AG04449 (cell line): ENCODE results near the gene SMOC1.

Source experiments
- CTCF ChIA-PET: fragments of 350-600 bp; formaldehyde crosslinking; extraction: SDS; loops from one replicate; lab custom pipeline; 2021; ENCODE audit warnings: antibody characterized with exemption; lab: Yijun Ruan, JAX
- POLR2A ChIA-PET: fragments of 400-600, 350-600 bp; formaldehyde crosslinking; extraction: SDS; loops from one replicate; lab custom pipeline; 2020; ENCODE audit warnings: antibody characterized with exemption, inconsistent platforms; lab: Yijun Ruan, JAX
- DNase-seq: peaks from one replicate; pipeline ENCODE4 v3.0.0-alpha.2; 2010; ENCODE audit warnings: low read depth, low spot score
- H3K4me3 ChIP-seq: 2 replicates; pipeline ENCODE4 v1.5.1; 2011; ENCODE audit warnings: low read depth, mild to moderate bottlenecking, control low read depth, low read length
- TF ChIP-seq, protein P1 (sequence below): IDR thresholded peaks from one replicate; pipeline ENCODE4 v1.5.1; 2011; ENCODE audit warnings: mild to moderate bottlenecking, moderate library complexity, low read length, control low read depth, inconsistent platforms; ENCODE audit not compliant: insufficient read depth; ENCODE audit errors: missing control alignments

The SMOC1 gene

DNA sequence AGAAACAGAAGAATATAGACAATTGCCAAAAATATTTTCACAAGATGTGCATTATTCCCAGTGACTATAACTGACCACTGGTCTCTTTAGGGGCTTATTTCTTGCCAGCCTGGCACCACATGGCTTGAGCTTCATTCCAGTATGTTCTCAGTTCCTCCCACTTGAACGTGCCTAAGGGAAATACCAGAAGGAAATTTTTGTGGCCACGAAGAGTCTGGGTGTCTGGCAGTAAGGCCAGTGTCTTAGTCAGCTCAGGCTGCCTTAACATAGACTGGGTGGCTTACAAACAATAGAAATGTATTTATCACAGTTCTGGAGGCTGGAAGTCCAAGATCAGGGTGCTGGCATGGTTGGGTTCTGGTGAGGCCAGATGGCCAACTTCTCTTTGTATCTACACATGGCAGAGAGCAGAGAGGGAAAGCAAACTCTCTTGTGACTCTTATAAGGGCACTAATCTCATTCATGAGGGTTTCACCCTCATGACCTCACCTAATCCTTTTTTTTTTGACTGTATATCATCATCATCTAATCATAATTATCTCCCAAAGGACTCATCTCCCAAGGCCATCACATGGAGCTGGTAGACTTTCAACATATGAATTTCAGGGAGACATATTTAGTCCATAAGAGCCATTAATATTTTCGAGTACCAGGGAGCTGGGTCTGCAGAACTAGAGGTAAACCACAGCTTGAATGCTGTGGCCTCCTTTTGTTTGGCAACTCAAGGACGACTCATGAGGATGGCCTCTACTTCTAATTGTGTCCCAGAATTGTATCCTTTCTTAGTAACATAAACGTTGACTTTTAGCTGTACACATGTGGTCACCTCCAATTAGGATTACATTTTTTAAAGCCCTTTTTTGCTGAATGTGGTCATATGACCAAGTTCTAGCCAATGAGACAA lies 5.1 kb upstream of the SMOC1 start:
- POLR2A ChIA-PET, result no interaction called here
- CTCF ChIA-PET, result no interaction called here
- no peak overlapping the region for H3K4me3 ChIP-seq
- peak; percentile 16 for DNase-seq
- TF ChIP-seq, protein P1, sequence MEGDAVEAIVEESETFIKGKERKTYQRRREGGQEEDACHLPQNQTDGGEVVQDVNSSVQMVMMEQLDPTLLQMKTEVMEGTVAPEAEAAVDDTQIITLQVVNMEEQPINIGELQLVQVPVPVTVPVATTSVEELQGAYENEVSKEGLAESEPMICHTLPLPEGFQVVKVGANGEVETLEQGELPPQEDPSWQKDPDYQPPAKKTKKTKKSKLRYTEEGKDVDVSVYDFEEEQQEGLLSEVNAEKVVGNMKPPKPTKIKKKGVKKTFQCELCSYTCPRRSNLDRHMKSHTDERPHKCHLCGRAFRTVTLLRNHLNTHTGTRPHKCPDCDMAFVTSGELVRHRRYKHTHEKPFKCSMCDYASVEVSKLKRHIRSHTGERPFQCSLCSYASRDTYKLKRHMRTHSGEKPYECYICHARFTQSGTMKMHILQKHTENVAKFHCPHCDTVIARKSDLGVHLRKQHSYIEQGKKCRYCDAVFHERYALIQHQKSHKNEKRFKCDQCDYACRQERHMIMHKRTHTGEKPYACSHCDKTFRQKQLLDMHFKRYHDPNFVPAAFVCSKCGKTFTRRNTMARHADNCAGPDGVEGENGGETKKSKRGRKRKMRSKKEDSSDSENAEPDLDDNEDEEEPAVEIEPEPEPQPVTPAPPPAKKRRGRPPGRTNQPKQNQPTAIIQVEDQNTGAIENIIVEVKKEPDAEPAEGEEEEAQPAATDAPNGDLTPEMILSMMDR, result no peak

DNA sequence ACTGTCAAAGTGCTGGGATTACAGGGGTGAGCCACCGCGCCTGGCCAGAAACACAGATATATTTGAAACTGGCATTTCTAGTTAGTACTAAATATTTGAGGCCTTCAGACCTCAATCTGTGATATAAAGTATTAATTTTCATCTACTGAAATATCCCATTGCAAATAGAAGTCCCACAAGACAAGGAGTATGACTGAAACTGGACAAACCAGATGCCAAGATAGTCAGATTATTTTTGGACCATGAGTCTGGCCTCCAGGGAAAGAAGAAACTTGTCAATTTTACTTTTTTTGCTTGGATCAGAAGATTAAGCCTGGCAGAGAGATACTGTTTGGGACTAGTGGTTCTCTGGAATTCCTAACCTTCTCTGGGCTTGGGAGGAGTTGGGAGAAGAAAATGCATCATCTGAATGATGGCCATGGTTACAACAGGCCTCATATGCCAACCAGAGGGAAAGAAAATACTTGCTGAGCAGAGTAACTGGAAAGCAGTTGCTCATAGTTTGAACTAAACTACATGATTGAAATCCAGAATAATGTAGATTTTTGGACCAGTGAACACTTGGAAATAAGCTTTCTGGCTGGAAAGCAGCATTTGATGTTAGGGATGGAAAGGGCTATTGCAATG lies 2.9 kb upstream of the SMOC1 start:
- POLR2A ChIA-PET, result no interaction called here
- CTCF ChIA-PET, result interaction anchor here (2.2 kb wide), 1 partner anchor 152 kb away, joined by 7 read pairs; no protein-coding TSS in a partner anchor
- no peak for DNase-seq
- no peak overlapping the region for H3K4me3 ChIP-seq
- TF ChIP-seq, protein P1, result no peak

DNA sequence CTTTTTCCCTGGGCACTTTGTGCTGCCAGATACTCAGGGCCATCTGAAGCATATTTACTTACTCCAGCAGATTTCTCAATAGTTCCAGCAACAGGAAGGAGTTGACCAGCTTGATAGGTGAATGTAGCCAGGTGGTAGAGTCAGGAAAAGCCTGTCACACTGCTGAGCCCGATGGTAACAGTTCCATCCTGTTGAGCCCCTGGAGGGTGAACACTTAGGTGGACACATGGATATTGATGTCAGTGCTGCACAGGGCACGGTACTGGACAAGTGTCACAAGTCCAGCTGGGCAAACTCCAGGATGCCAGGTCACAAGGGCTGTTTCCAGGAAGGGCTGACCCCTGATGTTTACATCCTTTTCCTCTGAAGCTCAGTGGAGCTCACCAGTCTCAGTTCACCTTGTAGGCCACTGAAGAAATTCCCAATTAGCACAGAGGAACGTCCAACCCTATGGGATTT lies 2.3 kb upstream of the SMOC1 start:
- no peak for DNase-seq
- POLR2A ChIA-PET, result no interaction called here
- CTCF ChIA-PET, result interaction anchor here (2.2 kb wide), 1 partner anchor 151 kb away, joined by 7 read pairs; no protein-coding TSS in a partner anchor
- TF ChIP-seq, protein P1, result no peak
- H3K4me3 ChIP-seq, result no peak overlapping the region

DNA sequence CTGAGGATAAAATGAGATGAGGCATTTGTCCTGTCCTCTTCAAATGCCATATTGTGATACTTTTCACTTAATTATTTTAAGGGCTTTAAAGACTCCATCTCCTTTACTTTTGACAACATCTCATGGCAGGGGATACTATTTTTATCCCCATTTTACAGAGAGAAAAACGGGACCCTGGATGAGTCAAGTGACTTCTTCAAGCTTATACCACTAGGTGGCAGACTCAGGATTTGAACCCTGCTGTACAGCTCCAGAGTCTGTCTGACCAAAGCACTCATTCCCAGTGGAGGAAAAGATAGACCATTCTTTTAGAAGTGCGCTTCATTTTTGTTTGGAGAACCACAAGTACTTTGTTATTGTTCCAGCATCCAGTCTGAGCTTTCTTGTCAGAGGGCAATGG lies 1.7 kb upstream of the SMOC1 start:
- ChIA-PET CTCF (interaction anchor here (2.2 kb wide), 1 partner anchor 151 kb away, joined by 7 read pairs; no protein-coding TSS in a partner anchor), POLR2A (no interaction called here)
- no peak for DNase-seq
- TF ChIP-seq, protein P1, result no peak
- no peak overlapping the region for H3K4me3 ChIP-seq

DNA sequence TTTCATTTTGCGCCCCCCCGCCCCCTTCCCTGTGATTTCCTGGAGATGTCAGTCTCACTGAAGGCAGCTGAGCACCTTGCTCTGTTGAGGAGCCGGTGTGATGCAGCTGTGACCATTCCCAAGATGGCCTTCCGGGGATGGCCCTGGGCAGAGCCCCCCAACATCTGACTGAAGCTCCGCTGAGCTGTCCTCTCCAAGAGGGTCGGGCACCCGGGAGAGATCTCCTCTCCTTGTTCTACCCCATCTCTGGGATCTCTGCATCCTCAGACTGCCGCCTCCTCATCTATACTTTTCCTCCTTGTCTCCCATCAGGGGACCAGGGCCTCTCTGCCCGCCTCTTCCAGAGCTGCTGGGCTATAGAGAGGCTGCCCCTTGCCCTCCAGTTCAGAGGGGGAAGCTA lies 965 bp upstream of the SMOC1 start:
- TF ChIP-seq, protein P1, result no peak
- ChIA-PET CTCF (no interaction called here), POLR2A (no interaction called here)
- no peak overlapping the region for H3K4me3 ChIP-seq
- DNase-seq, result no peak

DNA sequence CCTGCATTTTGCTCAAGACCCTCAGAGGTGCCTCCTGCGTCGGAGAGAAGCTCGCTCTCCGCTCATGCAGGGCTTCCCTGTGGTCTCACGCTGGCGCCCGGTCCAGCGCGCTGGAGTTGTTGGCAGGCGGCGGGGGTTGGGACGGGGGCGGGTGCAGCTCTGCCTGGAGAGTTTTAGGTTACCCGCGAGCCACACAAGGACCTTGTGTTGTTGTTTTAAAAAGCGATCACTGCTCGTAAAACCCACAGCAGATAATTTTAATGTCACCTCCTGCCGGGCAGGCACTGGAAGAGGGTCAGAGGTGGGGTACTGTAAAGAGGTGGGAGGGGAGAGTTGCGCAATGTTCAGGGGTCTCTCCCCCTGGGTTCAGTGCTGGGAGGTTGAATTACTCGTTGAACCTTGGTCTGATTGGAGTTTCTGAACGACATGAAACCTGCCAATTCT lies 850 bp downstream of the SMOC1 start:
- no peak for DNase-seq
- ChIA-PET CTCF (no interaction called here), POLR2A (no interaction called here)
- TF ChIP-seq, protein P1, result no peak
- no peak overlapping the region for H3K4me3 ChIP-seq
